Measurements from ENCODE around the gene PLCB2.

Gene PLCB2

DNA sequence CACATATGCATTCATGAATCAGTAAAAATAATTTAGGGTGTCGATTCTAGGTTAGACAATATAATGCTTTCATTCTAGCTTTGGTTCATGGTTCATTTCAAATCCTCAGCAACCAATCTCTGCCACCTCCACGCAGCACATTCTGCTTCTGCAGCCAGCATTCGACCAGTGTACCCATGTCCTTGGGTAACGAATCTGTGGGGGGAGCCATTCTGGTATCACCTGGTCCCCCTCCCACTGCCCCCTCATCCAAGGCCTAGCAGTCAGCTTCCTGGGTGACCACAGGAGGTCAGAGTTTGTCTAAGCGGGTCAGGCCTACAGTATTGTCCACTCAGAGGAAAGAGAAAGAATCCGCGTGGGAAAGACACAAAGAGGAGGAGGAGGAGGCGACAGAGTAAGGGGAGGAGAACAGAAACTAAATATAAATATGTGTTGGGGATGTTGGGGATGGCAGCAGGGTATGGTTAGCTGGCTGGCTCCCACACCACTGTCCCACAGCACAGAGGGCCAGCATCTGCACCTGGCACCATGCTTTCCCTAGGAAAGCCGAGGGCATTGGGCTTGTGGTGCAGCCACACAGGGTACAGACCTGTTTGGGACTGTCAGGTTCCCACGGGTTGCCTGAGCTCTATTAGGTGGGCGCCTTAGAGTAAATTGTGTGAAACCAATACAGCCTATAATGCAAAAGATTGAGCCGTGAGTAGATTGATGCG lies 56.8 kb downstream of the PLCB2 start:
- DNase-seq (ENCODE audit: low read depth in 2 of 2) = no peak

DNA sequence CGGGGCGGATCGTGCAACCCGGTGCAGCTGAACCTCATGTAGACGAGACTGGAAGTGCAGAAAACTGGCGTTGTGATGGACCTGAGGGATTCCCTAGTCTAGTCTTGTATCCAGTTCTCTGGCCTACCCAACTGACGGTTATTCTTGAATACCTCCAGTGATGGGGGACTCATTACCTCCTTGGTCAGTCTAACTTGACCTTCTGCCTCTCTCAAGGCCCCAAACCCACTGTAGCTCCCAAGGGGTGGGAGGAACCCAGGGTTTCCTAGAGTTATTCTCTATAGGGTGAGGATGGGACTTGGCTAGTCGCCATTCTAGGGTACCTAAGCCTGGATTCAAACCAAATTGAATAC lies 57.5 kb downstream of the PLCB2 start:
- DNase-seq (ENCODE audit: low read depth in 2 of 2) = no peak

DNA sequence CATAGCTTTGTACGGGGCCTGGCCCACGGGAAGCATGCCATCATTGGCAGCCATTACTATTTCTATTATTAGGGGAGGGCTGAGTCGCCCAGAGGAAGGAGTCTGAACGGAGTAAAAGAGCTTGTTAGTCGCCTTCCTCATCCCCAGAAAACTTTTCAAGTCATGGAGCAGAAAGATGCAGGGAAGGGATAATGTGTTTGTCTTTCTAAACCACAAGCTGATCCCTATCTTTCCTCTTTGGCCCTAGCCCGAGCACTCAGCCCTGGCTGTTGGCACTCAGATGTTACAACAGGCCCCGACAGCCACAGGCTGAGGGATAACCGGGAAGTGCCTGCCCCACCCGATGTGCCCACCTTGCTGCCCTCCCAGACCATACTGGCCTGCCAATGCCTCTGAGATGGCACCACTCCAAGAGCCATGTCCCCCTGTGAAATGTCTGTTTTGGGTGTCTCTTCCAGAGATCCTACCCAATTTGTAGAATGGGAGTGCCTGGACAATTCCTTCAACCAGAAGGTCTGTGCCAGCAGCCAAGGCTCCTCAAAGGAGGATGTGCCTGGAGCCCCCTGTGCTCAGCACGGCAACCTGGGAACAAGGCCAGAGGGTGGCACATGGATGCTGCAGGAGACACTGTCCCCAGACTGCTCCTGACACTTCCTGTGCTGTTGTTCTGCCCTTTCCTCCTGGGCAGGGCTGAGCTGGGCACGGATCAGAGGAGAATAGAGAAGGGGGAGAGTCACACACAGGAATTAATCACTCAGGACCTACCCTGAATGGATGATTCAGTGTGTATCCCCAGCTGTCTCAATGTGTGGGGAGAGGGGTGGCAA lies 58.0 kb downstream of the PLCB2 start:
- no peak for DNase-seq (ENCODE audit: low read depth in 2 of 2)

DNA sequence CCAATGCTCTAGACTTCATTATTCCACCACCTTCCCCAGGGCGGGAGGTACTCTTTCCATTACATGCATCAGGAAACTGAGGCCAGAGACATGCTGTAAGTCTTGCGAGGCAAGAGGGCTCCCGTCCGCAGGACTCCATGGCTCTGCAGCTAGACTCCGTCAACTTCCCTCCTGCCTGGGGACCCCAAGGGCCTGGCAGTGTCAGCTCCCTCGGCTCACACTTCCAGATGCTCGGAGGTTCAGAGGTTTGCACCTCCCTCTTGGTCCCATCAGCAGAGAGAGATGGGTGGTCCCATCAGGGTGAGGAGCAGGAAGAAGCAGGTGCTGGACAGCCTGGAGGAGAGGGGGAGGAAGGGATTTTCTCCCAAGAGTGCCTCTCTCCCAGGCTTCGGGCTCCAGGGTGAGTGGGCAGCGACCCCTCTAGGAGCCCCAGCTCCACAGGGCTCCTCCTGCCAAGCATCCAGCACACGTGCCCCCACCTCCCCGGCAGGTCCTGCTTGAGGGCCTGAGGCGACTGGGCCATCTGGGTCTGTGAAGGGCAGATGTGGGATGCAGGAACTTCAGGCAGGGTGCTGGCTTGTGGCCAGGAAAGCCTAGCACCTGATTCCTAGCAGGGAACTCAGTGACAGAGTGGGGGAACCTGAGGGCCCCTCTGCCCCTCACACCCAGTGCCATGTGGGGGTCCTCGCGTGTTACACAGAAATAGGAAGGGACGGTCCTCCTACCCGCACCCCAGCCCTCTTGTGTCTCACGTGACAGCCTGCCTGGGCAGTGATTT lies 59.5 kb downstream of the PLCB2 start:
- no peak for DNase-seq (ENCODE audit: low read depth in 2 of 2)

DNA sequence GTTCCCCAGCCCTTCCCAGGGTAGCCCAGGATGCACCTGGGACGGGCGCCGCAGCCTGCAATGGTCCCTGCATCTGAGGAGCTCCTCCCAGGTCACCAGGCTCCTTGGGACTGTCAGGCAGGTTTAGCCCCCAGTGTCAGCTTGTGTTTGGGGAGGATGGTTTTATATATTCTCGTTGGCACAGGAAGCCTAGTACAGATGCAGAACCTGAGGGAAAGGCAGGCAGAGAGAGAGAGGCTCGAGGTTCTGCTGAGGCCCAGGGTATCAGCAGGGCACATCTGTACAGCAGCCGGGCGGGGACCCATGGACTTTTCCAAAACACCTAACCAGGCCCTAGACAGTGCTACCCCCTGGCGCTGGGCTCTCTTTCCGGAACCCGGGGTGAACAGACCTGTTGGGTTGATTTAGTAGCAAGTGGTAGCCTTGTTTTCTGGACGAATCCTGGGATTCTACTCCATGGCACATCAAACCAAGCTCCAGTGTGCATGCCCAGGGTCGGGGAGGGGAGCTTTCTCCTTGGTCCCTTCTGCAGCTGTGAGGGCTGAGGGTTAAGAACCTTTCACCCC lies 60.2 kb downstream of the PLCB2 start:
- no peak for DNase-seq (ENCODE audit: low read depth in 2 of 2)

DNA sequence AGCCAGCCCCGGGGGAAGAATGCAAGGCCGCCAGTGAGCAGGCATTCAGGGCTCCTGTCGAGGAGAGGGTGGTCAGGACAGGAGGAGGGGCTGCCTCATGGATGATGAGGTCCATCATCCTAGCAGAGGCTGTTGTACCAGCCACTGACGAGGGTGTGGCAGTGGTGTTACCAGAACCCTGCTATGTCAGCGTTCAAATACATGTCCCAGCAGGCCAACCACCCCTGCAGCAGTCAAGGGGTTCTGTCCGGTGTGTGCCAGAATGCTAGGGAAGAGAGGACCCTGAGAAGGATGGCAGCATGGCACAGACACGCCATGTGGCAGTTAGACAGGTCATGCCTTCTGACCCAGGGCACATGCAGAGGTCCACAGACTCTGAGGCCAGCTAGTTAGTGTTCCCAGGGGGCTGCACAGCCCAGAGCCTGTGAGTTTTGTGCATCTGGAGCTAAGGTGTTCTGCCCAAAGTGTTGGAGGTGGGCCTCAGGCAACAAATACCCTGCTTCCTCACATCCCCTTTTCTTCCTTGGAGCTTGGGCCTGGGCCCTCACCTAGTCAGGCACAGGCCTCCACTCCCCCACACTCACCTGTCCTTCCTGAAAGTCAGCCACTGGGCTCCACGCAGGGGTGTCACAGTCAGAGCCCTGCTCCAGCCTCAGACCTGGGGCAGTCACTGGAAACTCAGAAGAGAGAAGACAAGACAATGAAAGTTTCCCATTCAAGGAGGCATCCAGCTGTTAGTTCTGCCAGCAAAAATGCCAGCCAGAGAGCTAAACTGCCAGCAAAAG lies 61.0 kb downstream of the PLCB2 start:
- no peak for DNase-seq (ENCODE audit: low read depth in 2 of 2)

DNA sequence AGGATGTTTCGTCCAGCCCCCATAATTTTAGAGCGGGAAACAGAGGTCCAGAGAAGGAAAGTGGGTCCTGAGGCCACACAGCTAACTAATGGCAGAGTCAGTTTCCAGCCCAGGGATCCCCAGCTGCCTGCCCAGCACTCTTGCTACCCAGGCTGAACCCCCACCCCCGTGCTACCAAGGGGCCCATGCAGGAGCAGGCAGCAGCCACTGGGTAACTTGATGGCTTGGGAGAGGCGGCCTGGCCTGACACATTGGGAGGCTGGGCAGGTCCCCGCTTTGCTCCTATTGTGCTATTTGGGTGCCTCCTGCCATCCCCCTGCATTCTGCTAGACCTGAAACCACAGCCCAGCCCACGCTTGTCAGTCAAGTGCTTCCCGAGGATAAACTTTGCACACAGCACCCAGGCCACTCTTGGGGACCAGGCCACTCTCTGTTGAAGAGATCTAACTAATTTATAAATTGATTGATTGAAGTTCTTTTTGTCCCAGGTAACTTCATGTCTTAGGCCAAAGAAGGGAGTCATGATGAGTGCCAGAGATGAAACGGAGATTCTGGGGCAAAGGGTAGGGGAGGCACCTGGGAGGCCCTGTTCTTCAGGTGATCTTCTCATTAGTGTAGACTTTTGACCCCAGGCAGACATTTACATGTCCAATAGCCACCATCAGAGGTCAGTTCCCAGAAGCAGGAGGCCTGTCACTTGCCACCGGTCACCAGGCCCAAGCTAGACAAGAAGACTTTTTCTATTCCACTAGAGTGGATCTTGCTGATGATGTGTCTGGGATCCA lies 61.9 kb downstream of the PLCB2 start:
- DNase-seq (ENCODE audit: low read depth in 2 of 2) = no peak

DNA sequence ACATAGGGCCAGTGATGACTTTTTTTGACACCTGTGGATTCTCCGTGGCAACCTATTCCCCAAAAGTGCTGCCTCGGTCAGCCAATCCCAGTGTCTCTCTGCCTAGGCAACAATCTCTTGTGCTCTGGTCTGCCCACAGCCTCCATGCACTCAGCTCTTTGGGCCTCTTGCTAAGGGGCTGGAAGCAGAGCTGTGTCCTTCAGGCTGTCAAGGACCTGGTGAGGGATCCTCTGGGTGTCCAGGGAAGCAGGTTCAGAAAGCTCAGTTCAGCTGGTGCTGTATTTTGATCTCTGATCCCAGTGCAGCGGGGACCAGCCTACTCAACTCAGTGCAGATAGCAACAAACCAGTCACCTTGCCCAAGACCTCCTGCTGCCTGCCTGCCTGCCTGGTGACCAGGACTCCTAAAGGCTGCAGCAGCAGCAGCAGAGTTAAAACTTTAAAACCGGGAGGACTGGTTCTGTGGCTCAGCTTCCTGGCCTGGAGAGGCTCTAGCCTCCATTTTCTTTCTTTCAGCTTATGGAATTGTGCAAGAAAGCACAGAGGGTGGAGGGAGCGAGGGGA lies 62.7 kb downstream of the PLCB2 start:
- DNase-seq (ENCODE audit: low read depth in 2 of 2) = no peak

DNA sequence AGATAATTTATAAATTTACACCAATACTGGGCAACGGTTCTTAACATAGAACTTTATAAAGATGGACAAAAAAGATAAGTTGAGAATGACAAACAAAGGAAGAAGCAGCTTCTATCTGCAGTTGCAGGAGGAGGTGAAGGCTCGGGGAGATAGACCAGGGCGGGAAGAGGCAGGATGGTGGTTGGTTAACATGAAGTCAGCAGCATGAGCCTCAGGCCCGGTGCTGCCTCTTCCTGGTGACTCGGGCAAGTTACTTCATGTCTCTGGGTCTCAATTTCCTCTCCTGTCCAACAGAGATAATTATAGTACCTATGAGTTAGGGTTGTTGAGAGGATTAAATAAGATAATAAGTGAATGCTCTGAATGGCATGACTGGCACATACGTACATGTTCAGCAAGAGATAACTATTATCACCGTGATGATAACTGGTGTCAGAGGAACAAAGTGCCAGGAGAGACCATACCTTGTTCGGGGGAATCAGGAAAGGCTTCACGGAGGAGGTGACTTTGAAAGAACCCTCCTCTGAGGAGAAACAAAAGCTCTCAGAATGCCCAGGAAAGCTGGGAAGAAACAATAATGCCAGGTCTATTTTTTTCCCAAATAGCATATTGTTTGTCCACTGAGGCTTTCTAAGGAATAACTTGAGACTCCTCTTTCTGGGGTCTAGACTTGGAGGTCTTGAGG lies 64.5 kb downstream of the PLCB2 start:
- no peak for DNase-seq (ENCODE audit: low read depth in 2 of 2)

DNA sequence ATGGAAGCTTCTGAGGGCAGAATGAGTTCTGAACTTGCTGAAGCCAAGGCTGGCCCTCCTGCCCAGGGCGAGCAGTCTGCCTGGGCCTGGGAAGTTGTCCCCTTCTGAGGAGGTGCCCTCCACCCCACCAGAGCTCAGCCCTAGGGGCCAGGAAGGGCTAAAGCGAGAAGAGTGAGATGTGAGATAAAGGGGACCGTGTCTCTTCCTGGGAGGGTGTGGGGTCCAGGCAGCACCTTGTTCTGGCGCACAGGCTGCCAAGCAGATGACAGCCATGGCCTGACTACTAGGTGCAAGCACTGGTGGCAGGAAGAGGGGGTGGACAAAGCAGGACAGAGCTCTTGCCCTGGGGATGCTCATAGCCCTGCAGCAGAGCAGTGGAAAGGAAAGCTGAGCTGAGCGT lies 65.1 kb downstream of the PLCB2 start:
- DNase-seq (ENCODE audit: low read depth in 2 of 2) = no peak

DNA sequence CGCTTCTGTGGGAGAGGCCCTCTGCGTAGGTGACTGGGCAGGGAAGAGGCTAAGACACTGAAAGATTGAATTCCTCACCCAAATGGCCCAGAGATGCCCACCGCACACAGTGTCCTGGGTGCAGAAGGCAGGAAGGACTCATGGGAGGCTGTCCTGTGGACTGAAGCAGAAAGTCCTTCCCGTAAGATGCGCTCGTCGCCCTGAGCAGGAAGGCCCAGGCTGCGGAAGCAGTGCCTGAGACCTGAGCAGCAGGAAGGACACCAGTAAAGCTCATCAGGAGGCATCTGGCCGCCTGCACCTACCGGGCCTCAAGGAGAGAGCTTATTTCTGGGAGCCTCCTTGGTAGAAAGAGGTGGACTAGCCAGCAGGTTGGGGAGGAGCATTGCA lies 65.5 kb downstream of the PLCB2 start:
- DNase-seq (ENCODE audit: low read depth in 2 of 2) = no peak

DNA sequence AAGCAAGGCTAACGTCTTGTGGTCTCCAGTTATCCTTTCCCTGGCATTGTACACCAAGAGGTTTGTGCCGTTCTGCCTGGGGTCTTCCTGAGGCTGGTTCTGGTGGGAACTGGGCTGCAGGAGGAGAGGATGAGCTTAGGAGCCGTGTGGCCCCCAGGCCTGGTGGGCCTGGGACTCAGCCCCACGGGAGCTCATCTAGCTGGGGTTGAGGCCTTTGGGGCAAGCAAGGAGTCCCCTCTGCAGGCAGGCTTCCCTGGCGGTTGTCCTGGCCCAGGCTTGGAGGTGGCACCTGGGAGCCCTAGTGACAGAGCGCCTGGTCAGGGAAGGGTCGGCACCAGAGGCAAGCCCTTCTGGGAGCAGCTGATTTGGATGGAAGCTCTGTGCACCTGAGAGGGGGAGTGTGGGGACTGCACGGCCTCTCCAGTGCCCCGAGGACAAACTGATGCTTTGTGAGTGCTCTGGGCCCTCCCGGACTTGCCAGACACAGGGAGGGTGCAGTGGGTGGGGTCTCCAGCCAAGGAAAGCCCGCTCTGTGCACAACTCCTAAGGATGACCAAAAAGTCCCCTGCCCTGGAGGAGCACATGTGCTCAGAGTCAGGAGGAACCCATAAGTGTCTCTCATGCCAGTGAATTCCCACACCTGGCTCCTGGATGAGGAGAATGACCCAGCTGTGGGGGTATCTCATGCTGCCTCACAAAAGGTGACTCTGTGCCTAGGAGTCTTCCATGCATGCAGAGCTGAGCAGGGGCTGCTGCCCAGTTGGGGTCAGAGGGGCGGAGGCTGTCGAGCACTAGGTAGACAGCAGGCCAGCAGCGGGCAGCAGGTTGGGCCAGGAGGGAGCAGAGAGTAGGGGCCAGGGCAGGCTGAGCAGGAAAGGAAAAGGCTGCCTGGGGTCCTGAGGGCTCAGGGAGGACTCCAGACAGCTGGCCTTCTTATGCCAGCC lies 66.2 kb downstream of the PLCB2 start:
- DNase-seq (ENCODE audit: low read depth in 2 of 2) = no peak

DNA sequence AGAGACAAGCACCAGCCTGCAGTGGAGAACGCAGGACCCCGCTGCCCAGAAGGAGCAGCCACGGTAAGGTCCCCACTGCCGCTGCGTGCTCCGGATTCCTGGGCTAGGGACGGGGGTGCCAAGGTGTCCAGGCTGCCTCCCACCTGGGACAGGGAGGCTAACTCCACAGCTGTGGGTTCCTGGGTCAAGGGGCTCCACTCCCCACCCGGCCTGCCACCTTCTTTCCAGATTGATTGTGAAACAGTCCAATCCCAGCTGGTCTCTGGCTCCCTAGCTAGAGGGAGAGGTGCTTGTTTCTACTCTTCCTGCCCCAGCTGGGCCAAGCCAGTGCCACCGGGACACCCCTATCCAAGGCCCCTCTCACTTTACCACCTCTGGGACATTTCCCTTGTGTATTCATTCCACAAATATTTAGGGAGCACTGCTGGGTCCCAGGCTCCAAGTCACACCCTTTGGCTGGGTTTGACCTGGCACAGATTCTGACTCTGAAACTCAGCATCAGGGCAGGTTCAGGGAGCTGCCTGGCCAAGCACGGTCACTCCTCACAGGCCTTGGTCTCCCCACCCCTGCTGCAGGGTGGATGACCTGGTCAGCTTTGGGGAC lies 67.0 kb downstream of the PLCB2 start:
- no peak for DNase-seq (ENCODE audit: low read depth in 2 of 2)

DNA sequence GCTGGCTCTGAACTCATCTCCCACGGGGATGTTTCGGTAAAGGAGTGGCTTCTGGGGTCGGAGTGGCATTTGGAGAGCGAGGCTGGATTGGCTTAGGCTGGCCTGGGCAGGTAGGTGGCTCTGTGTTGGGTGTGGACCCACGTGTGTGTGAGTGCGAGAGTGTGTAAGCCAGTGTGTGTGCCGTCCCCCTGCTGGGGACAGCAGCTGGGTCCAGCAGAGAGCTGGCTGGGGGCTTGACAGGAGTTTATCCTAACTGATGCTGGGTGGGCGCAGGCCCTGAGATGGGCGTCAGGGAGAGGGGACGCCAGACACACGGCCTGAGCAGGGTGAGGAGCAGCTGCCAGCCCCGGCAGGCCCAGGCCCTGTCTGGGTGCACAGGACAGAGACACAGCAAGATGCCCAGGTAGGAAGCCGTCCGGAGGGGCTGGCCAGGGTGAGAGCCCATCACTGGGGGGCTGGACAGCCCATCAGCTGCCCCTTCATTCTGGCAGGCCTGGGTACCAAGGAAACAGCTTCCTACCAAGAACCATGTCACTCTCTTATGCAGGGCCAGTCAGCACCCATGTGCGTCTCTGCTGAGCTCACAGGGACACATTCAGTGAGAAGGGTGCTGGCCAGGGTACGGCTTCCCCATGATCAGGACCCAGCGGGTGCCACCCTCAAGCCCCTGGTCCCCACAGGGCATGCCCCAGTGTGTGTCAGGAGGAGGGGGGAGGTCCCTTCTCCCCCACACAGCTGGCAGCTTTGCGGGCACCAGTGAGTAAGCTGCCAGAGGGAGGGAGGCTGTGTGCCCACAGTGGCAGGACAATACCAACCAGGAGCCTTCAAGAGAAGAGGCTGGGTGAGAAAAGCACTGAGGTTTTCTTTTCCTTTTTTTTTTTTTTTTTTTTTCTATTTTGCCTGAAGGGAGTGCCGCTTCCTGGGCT lies 67.8 kb downstream of the PLCB2 start:
- DNase-seq (ENCODE audit: low read depth in 2 of 2) = no peak

DNA sequence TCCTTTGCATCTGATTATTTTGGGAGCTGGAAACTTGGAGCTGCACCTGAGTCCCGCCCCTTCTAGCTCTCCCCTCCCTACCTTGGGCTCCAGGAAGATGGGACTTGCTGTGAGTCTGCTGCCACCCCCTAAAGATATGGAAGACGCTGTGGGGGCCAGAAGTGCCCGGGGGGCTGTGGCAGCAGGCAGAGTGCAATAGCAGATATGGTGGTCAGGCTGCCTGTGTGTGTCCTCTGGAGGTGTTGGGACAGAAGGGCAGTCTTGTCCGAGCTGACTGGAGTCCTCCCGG lies 68.4 kb downstream of the PLCB2 start:
- DNase-seq (ENCODE audit: low read depth in 2 of 2) = no peak

DNA sequence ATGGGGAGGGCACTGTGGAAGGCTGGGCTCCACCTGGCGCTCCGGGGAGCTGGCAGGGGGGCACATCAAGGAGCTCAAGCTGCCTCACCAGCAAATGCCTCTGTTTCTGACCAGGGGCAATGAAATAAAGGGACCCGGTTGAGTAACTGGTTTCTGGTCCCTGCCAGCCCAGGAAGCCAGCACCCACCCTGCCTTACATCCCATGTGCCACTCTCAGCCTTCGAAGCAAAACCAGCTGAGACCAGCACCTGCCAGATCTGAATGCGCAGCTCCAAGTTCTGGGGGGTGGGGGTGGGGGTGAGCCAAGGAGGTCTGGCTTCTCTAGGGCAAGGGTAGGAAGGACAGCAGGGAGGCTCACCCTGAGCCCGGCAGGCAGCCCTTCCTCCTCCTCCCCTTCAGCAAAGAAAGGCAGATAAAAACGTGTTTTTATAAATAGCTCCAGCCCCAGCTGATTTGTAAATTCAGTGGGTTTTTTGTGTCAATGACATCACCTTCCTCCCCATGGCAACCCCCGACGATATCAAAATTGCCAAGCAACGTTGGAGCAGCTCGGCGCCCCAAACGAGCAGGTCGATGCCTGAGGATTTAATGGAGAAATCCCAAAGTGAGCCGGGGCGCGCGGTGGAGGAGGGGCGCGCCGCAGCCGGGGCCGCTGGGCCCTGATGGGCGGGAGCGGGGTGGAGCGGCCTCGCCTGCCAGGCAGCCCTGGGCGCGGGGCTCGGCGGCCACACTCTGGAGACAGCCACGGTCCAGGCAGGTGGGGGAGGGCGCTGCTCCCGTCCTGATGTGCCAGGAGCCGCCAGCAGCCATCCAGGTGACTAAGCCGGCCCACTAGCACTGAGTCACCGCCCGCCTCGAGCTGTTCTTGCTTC lies 69.0 kb downstream of the PLCB2 start, which contains the start of gene PAK6:
Gene PAK6, plus strand, starts transcription at position 532 of the 872 bp plus-strand sequence. CDS start 25,723 bp downstream, outside the sequence.
- DNase-seq (ENCODE audit: low read depth in 2 of 2) = peak in 1 of 2 donors; percentile 26

Data from stimulated activated CD8-positive, alpha-beta memory T cell treated with anti-CD3 and anti-CD28 coated beads, Interleukin-15, amount 100 ng/mL, for 48 hours (primary cell).